NCI-H1930 (cell line): ENCODE measurements around the gene LAX1.
"Not testable (repeated sequence)": the region's sequence is repeated elsewhere in the genome, so short reads cannot be mapped to it uniquely, and the experiment has no call there.

Experiments used
- DNase-seq, 2 experiments: peaks; one replicate each; lab custom pipeline; 2025; lab: John Stamatoyannopoulos, UW

LAX1 gene, protein sequence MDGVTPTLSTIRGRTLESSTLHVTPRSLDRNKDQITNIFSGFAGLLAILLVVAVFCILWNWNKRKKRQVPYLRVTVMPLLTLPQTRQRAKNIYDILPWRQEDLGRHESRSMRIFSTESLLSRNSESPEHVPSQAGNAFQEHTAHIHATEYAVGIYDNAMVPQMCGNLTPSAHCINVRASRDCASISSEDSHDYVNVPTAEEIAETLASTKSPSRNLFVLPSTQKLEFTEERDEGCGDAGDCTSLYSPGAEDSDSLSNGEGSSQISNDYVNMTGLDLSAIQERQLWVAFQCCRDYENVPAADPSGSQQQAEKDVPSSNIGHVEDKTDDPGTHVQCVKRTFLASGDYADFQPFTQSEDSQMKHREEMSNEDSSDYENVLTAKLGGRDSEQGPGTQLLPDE

DNA sequence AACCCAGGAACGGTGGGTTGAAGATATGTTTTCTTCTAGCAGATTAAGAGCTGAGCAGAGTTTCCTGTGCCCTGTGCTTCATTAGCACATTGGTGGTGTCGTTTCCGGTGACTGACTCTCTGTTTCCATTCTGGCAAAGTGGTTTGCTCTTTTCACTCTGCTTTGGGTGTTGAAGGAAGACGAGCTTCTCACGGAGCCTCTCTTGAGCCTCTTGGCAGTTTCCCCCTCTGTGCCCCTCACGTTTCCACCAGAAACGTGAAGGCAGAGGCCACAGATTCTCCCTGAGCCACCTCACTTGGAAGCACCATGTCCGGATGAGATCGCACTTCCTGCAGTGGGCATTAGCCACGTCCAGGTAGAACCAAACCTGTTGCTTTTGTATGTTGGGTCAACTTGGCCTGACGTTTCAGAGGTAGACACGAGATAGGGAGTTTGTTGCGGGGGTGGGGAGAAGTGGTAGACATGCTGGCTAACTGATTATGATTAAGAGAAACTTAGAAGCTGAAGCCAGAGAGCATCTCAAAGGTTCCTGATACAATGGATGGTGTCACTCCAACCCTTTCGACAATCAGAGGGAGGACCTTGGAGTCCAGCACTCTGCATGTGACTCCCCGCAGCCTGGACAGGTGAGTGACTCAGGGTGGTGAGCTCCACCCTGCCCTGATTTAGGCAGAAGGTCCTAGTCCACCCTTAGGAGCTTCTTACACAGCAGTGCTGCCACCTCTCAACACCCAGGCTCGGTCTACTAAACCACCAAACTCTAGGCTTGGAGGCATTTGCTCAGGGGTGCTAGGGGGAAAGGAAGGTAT lies at the start of gene LAX1:
Gene LAX1, plus strand, starts transcription at position 155 of the 809 bp plus-strand sequence. Its CDS starts 383 bp downstream, at position 538.
- DNase-seq: no peak

DNA sequence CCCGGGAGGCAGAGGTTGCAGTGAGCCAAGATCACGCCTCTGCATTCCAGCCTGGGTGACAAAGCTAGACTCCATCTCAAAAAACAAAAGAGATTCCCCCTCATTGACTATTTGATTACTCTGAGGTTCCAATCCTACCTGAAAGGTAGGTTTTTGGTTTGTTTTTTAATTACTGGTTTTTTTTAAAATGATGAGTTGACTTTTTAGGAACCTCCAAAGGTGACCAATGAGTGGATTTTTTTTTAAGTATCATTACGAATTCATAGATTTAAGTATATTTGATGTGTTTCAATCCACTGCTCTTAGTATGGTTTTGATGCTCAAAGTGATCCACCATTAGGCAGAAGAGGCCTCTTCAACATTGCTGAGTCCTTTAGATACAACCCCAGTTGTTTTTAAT lies 47.9 kb upstream of the LAX1 start:
- DNase-seq: no peak

DNA sequence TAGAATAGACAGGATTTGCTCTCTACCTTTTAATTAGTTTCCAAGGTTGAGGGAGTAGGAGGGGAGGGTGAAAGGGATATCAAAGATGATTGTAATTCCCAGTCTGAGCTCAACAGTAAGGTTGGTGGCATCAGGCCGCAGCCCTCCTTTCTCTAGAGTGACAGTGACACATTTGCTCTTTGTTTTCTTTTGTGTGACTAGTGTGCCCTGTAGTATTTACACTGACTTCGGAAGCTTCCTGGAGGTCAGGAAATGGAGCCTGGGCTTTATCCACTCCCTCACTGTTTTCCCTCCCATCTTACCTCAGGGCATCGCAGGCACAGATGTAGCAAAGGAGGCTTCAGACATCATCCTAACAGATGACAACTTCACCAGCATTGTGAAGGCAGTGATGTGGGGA lies 44.7 kb upstream of the LAX1 start:
- DNase-seq: no peak

DNA sequence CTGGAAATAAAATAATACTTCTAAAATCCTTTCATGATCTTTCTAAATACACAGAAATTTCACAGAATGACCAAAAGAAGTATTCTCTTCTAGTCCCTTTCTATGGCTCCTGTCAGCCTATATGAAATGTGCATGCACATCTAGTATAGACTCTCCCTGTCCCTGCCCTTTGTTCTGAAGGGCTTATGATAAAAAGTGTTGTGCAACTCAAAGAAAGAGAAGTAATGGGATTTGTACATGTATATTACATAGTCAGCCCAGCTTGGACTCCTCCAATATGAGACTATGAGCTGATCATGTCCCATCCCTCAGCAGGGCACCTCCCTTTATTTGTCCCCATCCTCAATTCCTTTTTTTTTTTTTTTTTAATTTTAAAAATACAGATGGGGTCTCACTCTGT lies 42.1 kb upstream of the LAX1 start:
- no peak for DNase-seq

DNA sequence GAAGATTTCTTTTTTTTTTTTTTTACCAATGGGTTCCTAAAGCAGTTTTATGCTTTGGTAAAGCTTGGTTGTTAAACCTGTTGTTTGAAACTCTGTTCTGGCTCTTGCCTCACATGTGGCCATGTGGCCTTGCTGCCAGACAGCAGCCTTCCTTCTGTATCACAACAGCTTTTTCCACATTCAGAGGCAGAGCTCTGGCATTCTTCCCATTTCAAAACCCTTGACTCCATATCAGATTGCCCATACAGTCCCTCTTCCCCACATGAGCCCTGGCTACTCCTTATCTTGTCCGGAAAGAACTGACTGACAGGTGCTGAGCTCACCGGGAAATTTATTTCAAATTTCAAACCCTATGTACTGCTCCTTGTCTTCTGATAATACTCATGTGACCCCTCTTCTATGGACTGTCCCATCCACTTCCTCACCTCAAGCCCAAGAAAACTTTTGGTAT lies 38.5 kb upstream of the LAX1 start:
- DNase-seq: no peak

DNA sequence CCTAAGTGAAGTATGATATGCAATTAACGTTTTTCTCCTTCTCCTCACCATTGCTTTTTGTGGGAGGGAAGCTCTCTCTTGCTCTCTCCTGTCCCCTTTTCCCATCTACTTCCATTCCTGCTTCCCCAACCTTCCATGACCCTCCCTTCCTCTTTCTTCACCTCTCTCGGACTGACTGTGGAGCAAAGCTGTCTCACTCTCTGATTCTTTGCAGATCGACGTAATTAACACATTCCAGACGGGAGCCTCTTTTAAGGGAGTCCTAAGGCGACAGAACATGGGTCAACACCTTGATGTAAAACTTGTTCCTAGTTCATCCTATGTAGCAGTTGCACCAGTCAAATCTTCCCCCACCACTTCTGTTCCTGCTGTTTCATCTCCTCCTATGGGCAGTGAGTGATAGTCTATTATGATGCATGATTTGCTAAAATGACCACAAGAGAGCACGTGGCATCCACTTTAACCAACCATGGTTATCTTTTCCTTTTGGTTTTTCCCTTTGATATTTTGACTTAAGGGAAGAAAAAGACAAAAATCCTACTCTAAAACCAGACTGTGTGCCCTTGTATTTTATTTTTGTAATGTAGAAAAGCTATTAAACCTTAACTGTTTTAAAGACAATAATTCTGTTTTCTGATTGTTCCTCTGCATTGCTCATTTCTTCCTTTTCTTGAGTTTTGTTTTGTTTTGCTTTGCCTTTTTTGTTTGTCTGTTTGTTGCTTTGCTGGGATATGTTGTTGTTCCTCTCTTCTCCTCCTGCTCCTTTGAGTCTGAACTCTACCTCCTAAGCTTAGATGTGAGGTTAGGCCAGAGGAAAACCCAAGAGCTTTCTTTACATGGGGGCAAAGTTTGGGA lies 31.7 kb upstream of the LAX1 start:
- DNase-seq: no peak

DNA sequence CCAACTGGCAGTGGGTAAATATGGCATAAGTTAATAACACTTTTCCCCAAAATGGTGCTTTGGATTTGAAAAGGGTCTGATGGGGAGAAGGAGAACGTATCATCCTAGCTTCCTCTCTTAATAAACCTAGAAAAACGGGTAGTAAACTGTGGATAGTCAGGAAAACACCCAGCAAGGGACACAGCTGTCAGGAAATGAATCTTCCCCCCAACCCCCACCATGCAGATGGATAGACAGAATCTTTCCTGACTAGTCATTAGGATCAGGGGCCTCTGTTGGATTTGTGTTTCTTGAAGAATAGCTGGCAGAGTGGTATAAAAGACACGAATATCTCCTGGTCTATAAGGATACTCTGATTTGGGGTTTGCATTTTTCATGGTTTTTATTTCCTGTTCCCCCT lies 22.5 kb upstream of the LAX1 start:
- no peak for DNase-seq

DNA sequence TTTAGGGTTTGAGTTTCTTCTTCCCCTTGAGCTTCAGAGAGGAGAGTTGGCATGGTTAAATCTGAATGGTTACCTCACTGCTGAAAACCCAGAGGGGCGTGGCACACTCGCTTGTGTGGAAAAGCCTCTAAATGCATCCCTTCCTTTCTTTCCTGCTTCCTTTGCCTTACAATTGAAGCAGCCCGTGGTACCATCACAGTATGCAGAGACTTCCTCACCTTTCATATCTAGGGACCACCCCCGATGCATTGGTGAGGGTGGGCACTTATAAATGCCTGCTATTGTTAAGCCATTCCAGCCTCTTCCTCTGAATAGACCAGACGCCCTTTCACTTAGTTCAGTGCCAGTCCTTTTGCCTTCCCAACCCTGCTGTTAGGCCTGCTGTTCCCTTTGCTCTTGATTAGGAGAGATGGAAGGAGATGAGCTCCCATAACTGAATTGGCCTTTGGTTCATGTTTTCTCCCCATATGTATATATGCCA lies 21.9 kb upstream of the LAX1 start:
- DNase-seq: no peak

DNA sequence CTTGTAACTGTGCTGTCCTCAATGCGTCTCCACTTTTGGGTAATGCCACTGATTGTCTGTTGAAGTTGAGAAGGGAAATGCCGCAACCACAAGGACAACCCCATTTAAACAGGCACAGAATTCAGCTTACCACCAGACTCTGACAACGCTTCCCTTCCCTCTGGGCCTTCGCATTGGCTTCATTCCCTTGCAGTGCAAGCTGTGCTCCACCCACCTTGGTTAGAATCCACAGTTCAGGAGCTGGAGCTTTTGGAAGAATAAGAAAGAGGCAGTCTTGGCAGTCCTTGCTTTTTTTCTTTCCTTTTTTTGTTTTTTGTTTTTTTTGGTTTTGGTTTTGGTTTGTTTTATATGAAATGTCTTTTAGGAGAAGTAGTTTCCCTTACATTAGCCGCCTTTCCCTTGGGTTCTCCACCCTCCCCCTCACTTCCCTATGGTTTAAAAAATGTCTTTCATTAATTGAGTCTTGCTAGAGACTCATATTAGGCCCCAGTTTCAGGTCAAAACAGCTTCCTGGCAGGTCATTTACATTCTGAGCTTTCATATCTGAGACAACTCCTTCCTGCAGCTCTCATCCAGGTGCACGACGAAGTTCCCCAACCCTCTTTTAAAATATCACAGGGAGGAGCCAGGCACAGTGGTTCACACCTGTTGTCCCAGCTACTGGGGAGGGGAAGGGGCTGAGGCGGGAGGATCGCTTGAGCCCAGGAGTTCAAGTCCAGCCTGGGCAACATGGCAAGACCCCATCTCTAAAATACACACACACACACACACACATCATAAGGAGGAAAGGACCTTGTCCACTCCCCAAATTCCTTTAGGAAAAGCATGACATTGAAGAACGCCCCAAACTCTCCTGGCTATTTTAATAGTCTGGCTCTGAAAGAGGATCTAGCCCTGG lies 20.7 kb upstream of the LAX1 start:
- no peak for DNase-seq

DNA sequence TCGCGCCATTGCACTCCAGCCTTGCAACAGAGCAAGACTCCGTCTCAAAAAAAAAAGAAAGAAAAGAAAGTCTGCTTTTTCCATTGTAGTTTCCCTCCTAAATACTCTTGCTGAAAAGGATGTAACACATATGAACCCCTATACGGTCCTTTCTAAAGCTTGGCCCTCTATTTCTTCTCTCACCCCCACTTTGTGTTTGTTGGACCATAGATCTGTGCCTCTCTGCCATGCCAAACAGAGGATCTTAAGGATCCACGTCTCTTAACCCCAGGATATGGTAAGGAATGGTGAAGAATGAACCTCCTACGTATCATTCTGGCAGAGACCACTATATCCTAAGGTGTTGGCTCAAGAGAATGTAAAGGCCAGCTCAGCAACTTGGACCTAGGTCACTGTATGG lies 18.7 kb upstream of the LAX1 start:
- DNase-seq: no peak

DNA sequence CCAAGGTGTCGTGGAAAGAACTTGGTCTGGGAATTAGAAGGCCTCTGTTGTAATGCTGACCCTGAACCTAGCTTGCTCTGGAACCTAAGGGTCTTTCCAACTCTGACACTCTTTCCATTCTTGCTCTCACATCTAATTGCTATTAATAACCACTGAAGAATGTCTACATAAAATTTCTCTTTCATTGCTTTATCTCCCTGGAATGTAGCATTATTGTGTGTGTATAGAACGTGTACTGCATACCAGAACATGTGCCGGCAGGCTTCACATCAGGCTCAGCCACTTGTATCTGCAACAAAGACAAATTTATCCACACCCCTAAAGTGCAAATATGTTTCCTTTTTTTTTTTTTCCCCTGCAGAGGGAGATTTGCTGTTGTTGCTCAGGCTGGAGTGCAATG lies 13.9 kb upstream of the LAX1 start:
- DNase-seq: no peak

DNA sequence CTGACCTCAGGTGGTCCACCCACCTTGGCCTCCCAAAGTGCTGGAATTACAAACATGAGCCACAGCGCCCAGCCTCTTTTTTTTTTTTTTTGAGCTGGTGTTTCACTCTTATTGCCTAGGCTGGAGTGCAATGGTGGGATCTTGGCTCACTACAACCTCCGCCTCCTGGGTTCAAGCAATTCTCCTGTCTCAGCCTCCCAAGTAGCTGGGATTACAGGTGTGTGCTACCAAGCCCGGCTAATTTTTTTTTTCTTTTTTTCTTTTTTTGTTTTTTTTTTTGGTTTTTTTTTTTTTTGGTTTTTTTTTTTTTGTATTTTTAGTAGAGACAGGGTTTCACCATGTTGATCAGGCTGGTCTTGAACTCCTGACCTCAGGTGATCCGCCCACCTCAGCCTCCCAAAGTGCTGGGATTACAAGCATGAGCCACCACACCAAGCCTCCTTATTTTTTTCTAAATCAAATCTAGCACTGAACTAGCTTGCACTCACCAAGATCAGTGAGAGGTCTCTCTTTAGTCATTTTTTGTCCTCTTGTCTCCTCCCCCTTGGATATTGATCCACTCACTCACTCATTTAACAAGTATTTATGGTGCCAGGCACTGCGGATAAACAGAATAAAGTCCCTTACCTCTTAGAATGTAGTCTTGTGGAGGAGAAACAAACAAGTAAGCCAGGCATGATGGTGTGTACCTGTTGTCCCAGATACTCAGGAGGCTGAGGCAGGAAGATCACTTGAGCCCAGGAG lies 13.2 kb upstream of the LAX1 start:
- DNase-seq: not testable (repeated sequence)

DNA sequence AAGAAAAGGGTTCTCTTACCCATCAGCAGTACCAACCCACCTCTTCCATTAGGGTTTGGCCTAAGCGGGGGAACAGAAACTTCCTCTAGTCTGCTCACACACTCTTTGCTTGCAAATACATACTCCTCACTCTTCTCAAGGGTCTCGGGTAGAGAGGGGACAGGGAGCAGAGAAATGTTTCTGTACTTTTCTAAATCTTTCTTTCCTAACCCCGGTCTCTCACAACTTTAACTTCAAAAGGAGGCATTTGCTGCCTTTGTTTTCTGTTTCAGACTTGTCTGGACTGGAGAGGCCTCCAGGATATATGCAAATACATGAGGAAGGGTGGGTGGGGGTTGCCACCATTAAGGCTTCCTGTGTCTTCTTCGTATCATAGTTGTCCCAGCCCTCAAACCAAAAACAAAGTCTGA lies 10.5 kb upstream of the LAX1 start:
- DNase-seq: no peak

DNA sequence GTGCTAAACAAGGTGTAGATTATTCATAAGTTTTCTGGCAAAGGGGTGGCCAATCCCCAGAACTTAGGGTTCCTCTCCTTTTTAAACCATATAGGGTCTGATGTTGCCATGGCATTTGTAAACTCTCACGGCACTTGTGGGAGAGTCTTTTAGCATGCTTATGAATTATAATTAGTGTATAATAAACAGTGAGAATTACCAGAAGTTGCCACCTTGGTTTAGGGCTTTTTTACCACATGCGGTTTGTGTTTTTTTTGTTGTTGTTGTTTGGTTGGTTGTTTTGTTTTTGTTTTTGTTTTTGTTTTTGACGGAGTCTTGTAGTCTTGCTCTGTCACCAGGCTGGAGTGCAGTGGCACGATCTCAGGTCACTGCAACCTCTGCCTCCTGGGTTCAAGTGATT lies 8.9 kb upstream of the LAX1 start:
- DNase-seq: no peak

DNA sequence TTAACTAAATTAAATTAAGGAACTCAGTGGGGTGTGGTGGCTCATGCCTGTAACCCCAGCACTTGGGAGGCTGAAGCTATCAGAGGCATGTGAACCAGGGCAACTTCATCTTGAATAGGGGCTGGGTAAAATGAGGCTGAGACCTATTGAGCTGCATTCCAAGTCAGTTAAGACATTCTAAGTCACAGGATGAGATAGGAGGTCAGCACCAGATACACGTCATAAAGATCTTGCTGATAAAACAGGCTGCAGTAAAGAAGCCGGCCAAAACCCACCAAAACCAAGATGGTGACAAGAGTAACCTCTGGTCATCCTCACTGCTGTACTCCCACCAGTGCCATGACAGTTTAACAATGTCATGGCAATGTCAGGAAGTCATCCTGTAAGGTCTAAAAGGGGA lies 6.2 kb upstream of the LAX1 start:
- DNase-seq: not testable (repeated sequence)

DNA sequence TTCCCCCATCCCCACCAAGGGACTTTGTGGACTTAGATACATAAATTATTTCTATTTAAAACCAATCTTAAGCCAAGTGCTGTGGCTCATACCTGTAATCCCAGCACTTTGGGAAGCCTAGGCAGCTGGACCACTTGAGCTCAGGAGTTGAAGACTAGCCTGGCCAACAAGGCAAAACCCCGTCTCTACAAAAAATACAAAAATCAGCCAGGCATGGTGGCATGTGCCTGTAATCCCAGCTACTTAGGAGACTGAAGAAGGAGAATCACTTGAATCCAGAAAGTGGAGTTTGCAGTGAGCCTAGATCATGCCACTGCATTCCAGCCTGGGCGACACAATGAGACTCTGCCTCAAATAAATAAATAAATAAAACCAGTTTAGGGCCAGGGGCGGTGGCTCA lies 4.5 kb upstream of the LAX1 start:
- no peak for DNase-seq

DNA sequence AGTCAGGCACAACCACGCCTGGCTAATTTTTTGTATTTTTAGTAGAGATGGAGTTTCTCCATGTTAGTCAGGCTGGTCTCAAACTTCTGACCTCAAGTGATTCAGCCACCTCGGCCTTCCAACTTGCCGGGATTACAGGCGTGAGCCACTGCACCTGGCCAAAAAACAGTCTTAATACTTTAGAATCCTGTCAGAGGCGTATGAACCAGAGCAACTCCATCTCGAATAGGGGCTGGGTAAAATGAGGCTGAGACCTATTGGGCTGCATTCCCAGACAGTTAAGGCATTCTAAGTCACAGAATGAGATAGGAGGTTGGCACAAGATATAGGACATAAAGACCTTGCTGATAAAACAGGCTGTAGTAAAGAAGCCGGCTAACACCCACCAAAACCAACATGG lies 3.0 kb upstream of the LAX1 start:
- DNase-seq: not testable (repeated sequence)

DNA sequence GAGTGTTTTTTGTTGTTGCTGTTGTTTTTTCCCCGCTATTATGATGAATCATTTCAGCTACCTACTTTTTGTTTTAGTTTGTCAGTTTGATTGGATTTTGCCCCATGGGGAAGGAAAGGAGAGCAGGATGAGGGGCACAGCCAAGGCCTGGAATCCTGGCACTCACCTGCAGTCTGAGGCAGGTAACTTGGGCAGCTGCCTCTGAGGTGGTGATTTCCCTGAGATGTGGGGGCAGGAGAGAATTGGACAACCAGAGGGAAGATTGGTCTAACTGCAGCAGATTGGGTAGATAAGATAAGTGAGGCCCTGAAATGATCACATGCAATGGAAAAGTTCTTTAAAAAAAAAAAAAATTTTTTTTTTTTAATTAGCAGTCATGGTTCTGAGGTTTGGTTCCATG lies 1.5 kb upstream of the LAX1 start:
- DNase-seq: no peak

DNA sequence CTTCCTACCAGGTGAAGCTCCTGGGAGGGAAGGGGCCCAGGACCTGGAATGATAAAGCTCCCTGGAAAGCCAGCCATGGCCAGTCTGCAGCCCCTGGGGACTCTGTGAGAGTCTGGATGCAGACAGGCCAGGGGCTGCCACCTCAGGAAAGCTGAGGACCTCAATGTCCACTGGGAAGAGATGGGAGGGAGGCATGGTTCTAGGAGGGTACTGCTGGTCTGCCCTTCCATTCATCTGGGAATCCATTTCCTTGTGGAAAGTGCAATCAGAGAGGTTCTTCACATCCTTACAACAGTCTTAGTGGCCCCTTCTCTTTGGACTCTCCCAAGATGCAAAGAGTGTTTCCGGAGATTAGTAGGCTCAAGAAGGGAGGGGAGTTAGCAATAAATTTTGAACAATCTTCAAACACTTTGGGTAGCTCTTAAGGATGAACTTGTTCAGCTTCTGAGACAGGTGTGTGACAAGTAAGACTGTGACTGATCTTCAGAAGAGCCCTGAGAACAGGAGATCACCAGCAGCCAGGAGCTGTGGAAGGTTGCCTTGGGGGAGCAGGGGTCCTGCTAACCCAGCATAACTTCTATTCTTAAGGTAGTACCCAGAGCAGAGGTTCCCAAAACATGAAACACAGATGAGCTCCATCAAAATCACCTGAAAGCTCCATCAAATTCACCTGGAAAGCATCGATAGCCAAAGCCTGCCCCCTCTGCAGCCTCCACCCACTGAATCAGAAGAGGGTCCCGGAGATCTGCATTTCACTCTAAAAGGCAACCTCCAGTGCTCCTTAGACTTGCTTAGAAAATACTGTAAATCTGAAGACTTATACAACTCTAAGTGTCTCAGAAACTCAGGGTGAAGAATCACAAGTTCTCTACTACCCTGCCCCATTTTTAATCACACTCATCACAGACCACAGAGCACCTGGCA lies 616 bp upstream of the LAX1 start:
- no peak for DNase-seq
